TTC549 (cell line): Measurements from ENCODE around the gene FAR2.

ENCODE experiments used
- FAIRE-seq: peaks from 2 replicates; lab custom pipeline; 2012; peaks lifted over from hg19 to GRCh38; lab: Jason Lieb, UNC

The FAR2 gene

GRCh38 chr12:29204521-29204920 is 55.4 kb downstream of the FAR2 start:
- FAIRE-seq: no peak

GRCh38 chr12:29207120-29207519 is 58.0 kb downstream of the FAR2 start:
- no peak for FAIRE-seq

GRCh38 chr12:29208060-29208459 is 59.0 kb downstream of the FAR2 start:
- FAIRE-seq: no peak

GRCh38 chr12:29208936-29209701 is 60.0 kb downstream of the FAR2 start:
- no peak for FAIRE-seq

- no peak for FAIRE-seq
Observed at GRCh38 chr12:29211696-29212095, 62.6 kb downstream of the FAR2 start.

- no peak for FAIRE-seq
Observed at GRCh38 chr12:29212682-29213403, 63.8 kb downstream of the FAR2 start.

- no peak for FAIRE-seq
Observed at GRCh38 chr12:29216266-29216665, 67.2 kb downstream of the FAR2 start.

GRCh38 chr12:29216797-29217575 is 67.9 kb downstream of the FAR2 start:
- FAIRE-seq: no peak

GRCh38 chr12:29220632-29221336 is 71.7 kb downstream of the FAR2 start:
- no peak for FAIRE-seq

GRCh38 chr12:29222200-29222599 is 73.1 kb downstream of the FAR2 start:
- no peak for FAIRE-seq

- FAIRE-seq: no peak
Observed at GRCh38 chr12:29223426-29223825, 74.3 kb downstream of the FAR2 start.

- FAIRE-seq: no peak
Observed at GRCh38 chr12:29223956-29224543, 75.0 kb downstream of the FAR2 start.

GRCh38 chr12:29224572-29224971 is 75.5 kb downstream of the FAR2 start:
- FAIRE-seq: no peak

- no peak for FAIRE-seq
Observed at GRCh38 chr12:29225834-29226233, 76.8 kb downstream of the FAR2 start.

- no peak for FAIRE-seq
Observed at GRCh38 chr12:29226616-29227015, 77.5 kb downstream of the FAR2 start.

GRCh38 chr12:29228474-29229157 is 79.5 kb downstream of the FAR2 start:
- no peak for FAIRE-seq

GRCh38 chr12:29229158-29229505 is 80.1 kb downstream of the FAR2 start:
- no peak for FAIRE-seq

- no peak for FAIRE-seq
Observed at GRCh38 chr12:29229937-29230336, 80.9 kb downstream of the FAR2 start.

GRCh38 chr12:29230800-29231560 is 81.9 kb downstream of the FAR2 start:
- FAIRE-seq: no peak

GRCh38 chr12:29232086-29232485 is 83.0 kb downstream of the FAR2 start:
- no peak for FAIRE-seq

GRCh38 chr12:29234552-29234951 is 85.5 kb downstream of the FAR2 start:
- no peak for FAIRE-seq
